GM18907 (cell line): ENCODE data around the gene SLC43A1.
A peak's percentile ranks its signal among the peaks of the same experiment; 100 is the strongest.
"Not testable (repeated sequence)": the region's sequence is repeated elsewhere in the genome, so short reads cannot be mapped to it uniquely, and the experiment has no call there.

Experiments used
- ATAC-seq: cut with Tn5 transposase; IDR thresholded peaks from one replicate; pipeline ENCODE4 v1.9.1; 2021; ENCODE audit warnings: mild to moderate bottlenecking, moderate library complexity; ENCODE audit not compliant: unreplicated experiment

SLC43A1 gene

DNA sequence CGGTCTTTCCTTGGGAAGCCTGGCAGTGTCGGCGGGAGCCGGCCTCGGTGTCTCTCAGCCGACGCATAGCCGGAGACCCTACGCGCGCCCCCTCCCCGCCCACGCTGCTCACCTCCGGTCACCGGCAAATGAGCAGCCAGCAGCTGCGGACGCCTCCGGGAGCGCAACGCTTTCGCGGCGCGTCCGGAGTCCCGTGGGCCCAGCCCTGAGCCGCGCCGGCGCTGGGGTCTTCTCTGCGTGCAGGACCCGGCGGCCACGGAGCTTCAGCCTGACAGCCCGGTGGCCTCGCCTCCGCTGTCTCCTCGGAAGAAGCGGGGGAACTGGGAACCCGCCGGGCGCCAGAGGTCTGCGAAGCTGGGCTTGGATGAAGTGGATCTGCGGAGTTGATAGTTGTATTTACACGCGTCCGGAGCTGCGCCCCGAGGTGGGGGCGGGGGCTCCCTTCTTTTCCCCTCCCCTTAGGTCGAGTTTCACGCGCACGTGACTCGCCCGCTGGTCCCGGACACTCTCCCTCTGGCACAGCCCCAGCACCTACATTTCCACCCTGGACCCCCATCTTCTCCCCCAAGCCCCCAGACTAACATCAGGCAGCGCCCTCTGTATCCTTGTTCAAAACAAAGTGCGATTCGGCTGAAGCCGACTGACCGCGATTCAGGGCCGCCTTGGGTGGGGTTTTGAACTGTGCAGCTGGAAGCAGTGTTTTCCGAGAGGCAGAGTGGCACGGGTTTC is at the start of gene SLC43A1:
Gene SLC43A1, minus strand, starts transcription at position 371 of the 729 bp plus-strand sequence. CDS start 1,591 bp downstream, outside the sequence.
- ATAC-seq = peak; percentile 50

DNA sequence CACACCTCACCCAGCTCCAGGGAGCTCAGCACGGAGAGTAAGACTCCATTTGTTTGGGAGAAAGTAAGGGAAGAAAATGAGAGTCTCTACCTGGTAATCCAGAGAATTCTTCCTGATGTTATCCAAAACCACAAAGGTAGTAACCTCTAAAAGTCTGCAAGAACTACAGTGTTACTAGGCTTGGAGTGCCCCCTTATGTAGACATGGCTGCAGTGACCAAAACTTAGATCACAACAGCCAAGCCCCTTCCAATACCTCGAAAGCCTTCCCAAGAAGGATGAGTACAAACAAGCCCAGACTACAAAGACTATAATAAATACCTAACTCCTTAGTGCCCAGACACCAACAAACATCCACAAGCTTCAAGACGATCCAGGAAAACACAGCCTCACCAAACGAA is 47.1 kb upstream of the SLC43A1 start:
- no peak for ATAC-seq

DNA sequence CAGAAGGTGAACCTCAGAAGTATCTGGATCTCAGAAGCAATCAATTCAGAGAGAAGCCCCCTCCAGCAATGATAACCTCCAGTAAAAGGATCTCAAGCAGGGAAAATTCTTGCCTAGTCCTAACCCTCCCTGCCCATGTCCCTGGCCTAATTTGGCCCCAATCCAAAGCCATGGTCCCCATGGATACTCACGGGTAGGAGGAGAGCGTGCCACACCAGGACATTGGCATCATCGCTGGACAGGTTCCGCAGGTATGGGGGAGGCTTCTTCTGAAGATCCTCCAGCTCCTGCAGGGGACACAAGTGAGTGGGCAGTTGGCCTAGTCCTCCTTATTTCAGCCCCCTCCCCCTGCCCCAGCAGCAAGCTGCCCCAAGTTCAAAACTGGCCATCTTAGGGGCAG is 44.6 kb upstream of the SLC43A1 start:
- ATAC-seq = no peak

DNA sequence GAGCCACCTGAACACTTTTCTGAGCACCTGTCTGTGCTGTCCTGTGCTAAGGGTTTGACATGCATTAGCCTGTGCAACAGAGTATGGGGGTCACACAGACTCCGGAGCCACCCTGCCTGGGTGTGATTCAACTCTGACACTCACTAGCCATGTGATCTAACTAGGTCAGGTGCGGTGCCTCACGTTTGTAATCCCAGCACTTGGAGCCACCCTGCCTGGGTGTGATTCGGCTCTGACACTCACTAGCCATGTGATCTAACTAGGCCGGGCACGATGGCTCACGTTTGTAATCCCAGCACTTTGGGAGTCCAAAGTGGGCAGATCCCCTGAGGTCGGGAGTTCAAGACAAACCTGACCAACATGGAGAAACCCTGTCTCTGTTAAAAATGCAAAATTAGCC is 40.5 kb upstream of the SLC43A1 start:
- ATAC-seq = no peak

DNA sequence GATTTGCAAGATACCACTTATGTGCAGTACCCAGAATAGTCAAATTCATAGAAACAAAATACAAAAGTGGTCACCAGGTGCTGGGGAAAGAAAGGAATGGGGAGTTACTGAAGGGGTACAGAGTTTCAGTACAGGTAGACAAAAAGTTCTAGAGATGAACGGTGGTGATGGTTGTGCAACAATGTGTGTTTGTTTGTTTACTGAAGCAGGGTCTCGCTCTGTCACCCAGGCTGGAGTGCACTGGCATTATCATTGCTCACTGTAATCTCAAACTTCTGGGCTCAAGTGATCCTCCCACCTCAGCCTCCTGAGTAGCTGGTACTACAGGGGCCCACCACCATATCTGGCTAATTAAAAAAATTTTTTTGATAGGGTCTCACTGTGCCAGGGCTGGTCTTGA is 39.9 kb upstream of the SLC43A1 start:
- no peak for ATAC-seq

DNA sequence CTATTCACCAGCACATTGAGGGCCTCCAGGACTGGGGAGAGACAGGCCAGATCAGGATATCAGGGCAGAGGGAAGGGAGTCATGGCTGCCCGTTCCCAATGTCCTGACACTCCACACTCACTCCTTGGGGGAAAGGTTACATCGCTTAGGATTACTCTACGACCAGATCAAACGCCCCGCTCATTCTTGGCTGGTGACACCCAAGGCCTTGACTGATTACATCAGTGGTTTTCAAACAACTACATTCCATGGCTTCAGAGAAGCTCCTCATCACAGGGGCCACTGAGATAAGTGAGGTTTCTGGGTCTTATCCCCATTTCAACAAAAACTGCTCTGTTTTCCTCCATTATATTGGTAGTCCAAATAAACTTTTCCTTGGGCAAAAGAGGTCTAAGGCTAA is 37.0 kb upstream of the SLC43A1 start:
- no peak for ATAC-seq

DNA sequence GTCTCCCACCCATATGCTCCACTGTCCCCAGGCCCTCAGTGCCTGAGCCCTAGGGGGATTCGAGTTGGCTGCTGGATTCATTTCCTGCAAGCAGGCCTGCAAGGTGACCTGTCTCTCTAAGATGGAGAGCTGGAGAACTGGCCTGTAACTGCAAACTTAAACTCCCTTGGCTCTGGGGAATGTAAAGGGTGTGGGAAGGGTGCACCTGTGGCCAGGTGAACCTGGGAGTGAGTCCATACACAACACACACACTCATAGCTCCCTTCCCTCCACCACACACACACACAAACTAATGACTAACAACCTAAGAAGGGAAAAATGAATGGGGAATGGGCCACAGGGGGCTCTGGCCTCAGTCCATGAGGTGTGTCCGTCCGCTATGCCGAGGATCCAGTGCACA is 36.4 kb upstream of the SLC43A1 start:
- ATAC-seq = no peak

DNA sequence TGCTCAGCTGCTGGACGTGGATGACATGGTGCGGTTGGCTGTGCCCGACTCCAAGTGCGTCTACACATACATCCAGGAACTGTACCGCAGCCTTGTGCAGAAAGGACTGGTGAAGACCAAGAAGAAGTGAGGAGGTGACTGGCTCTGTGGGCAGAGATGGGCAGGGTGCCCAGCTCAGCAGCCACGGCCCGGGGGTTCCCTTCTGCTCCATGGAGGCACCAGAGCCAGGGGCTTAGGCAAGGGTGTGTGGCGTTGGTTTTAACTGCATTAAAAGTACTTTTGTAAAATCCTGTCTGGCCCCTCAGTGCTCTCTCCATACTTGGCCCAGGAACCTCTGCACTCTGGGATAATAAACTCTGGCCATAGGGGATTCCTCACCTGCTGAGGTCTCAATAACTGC is 34.5 kb upstream of the SLC43A1 start:
- no peak for ATAC-seq

DNA sequence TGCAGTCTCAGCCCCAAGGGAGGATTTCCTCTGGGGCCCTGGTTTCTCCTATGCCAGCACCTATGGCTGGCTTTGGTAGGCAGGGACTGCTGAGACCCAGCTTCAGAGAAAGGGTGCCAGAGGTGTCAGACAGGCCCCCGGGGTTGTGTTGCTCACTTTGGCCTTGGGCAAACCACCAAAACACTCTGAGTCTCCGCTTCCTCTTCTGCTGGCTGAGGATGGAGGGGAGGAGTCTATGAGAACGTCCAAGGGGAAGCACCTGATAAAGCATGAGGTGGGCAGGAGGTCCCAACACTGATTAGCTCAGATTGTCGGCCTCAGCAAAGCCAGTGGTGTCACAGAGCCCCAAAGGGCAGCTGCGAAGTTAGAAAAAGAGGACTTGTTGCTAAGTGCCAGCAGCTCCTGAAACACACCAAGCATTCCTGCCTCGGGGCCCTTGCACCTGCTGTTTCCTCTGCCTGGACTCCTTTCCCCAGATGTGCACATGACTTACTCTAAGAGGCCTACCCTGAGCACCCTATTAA is 32.4 kb upstream of the SLC43A1 start:
- peak; percentile 91 for ATAC-seq

DNA sequence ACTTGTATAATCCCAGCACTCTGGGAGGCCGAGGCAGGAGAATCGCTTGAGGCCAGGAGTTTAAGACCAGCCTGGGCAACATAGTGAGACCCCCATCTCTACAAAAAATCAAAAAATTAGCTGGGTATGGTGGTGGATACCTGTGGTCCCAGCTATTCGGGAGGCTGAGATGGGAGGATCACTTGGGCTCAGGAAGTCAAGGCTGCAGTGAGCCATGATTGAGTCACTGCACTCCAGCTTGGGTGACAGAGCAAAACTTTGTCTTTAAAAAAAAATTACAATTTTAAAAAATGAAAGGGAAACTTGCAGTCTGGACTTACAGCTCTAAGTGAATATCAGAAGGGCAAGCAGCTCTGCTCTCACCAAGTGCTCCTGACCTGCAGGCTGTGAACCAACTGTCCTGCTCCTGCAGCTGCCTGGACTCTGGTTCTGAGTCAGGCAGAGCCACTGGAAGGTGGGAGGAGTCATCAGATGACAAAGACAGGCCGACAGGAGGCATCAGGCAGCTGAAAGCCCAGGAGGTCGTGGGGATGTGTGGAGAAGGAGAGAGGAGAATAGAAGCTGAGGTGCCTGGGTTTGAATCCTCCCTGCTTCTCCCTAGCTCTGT is 31.5 kb upstream of the SLC43A1 start:
- peak; percentile 71 for ATAC-seq

DNA sequence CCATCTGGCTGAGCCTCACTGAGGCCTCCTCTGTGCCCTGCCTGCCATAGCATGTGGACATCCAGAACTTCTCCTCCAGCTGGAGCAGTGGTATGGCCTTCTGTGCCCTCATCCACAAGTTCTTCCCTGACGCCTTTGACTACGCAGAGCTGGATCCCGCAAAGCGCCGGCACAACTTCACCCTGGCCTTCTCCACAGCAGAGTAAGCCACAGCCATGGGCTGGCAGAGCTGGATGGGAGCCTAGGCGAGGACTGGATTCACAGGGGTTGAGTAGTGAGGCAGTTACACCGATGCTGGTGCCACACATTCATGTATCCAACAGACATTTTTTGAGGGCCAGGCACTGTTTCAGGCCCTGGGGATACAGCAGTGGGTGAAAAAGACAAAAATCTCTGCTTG is 30.9 kb upstream of the SLC43A1 start:
- no peak for ATAC-seq

DNA sequence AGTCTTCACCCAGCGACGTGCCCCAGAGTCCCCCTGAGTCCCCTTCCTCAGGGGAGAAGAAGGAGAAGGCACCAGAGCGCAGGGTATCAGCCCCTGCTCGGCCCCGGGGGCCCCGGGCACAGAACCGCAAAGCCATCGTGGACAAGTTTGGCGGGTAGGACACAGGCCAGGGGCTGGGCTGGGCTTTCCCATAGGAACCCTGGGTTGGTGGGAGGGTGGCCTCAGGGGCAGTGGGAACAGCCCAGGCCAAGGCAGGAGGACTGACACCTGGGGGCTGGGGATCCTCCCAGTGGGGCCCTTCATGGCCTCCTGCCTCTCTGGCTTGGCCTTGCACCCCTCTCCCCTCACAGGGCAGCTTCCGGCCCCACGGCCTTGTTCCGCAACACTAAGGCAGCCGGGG is 30.4 kb upstream of the SLC43A1 start:
- no peak for ATAC-seq

DNA sequence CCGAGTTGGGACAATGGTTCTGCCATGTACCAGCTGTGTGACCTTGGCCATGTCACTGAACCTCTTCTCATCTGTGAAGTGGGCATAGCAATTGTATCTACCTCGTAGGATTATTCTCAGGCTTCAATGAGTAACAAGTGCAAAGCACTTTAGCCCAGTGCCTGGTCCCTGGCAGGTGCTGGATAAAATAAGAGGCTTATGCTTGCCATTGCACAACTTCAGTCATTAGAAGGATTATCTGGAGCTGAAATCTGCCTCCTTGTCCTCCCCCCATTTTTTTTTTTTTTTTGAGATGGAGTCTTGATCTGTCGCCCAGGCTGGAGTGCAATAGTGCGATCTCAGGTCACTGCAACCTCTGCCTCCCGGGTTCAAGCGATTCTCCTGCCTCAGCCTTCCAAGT is 29.1 kb upstream of the SLC43A1 start:
- ATAC-seq = no peak

DNA sequence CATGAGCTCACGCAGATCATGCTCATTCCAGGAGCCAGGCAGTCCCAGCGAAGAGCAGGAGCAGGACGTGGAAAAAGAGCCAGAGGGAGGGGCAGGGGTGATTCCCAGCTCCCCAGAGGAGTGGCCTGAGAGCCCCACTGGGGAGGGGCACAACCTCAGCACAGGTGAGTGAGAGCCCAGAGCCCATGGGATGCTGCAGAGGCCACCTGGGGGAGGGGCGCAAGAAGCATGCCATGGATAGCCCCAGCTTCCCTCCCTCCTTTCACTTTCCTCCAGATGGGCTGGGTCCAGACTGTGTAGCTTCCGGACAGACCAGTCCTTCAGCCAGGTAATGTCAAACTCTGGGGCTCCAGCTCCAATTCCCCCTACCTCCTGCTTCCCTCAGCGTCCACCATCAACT is 28.1 kb upstream of the SLC43A1 start:
- no peak for ATAC-seq

DNA sequence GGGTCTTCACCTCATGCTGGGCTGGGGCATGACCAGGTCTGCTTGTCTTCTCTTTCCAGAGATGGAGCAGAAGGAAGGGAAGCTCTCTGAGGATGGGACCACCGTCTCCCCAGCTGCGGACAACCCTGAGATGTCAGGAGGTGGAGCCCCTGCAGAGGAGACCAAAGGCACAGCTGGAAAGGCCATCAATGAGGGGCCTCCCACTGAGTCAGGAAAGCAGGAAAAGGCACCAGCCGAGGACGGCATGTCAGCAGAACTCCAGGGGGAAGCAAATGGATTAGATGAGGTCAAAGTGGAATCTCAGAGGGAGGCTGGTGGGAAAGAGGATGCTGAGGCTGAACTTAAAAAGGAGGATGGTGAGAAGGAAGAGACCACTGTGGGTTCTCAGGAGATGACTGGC is 27.1 kb upstream of the SLC43A1 start:
- ATAC-seq = no peak

DNA sequence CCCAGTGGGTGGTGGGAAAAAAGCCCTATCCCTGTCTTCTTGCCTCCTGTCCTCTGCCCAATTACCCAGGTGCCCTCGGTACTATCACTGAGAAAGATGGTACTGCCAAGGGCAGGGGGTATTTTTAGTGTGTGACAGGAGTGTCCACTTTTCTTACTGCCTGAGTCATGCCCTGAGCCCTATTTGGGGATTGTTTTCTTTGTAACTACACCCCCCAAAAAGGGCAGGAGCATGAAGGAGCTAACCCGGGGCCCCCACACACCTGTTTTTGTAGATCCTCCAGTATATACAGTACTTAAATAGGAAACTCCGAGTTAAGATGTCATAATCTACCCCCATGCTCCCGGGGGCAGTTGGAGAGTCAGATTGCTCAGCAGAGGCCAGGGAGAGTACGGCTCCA is 25.7 kb upstream of the SLC43A1 start:
- ATAC-seq = no peak

DNA sequence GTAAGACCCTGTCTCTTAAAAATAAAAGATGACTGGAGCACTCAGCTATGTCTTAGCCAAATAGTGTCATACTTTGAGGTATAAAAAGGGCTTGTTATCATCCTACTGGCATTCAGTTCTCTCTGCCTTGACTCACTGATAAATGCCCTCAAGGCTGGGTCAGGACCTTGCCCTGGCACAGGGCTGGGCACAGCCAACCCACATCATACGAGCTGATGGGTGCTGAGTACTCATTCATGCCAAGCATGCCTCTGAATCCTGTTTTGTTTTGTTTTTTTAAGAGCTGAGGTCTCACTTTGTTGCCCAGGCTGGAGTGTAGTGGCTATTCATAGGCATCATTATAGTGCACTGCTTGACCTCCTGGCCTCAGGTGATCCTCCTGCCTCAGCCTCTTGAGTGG is 23.8 kb upstream of the SLC43A1 start:
- no peak for ATAC-seq

DNA sequence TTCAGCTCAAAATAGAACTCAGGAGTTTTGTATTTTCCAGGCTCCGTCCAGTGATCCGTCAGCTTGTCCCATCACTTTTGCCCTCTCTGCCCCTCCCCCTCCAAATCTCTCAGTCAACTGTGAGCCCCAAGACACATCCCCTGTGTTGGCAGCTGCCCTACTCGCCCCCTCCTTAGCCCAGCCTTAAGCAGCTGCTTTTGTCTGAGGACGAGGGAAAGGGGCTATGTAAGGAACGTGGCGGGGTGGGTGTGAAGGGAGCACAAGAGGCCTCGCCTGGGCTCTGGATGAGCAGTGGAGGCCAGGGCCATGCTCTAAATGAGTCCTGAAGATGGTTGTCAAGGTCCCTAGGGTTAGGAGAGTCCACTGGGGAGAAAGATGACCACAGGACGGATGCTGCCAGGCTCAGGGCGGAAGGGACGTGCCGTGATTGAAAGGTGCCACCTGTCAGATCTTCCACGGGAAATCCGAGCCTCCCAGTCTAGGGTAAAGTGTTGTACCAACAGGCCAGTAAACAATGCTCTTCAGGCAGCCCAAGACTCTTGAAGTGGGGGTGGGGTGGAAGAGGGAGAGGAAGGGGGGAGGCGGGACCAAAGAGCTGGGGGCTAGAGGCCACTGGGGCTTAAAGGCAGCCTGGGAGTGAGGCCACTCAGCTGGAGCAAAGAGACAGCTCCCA is 21.6 kb upstream of the SLC43A1 start, which contains the start of gene SMTNL1:
Gene SMTNL1, plus strand, starts transcription at position 649 of the 673 bp plus-strand sequence. CDS start 5,048 bp downstream, outside the sequence.
- ATAC-seq = no peak

DNA sequence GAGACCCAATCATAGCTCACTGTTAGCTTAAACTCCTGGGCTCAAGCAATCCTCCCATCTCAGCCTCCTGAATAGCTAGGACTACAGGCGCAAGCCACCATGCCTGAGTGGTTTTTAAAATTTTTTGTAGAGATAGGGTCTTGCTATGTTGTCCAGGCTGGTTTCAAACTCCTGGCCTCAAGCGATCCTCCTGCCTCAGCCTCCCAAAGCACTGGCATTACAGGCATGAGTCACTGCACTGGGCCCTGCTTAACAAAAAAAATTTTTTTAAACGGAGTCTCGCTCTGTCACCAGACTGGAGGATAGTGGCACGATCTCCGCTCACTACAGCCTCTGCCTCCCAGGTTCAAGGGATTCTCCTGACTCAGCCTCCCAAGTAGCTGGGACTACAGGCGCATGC is 18.9 kb upstream of the SLC43A1 start:
- not testable (repeated sequence) for ATAC-seq

DNA sequence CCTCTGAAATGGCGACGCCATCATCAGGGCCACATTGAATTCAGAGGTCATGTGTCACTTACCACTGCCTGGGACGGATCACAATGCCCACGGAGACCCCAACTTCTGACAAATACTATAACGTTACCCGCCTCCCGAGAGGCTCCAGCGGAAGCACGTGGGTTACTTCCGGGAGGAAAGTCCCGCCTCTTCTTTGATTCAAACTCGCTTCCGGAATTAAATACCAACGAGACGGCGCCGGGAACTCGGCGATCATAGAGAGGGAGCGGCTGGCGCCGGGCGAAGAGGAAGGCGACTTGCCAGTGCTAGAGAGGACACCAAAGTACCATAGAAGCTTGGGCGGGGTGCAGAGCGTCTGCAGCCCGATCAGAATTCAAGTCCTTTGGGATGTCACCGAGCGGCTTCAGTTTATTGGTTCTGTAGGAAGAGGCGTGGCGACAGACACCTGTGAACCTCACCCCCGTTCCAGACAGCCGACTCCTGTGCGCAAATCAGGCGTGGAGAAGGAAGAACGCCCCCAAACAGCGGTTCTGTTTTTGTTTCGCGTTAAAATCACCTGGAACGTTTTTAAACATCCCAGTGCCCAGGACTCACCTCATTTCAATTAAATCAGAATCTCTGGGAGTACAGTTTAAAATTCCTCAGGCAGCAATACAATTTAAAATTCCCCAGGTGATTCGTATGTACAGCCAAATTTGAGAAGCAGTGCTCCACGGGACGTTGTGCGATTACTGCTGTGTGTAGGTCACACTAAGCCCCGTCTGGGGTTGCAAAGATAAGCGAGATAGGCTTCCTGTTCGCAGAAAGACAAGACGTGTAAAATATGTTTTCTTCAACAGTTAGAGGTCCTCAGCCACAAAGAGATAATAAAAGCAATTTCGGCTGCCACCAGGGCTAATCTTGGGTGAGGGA is 15.3 kb upstream of the SLC43A1 start, which contains the start of gene TIMM10:
Gene TIMM10, minus strand, starts transcription at position 159 of the 912 bp plus-strand sequence. CDS start 565 bp downstream, outside the sequence.
- peak; percentile 99 for ATAC-seq

DNA sequence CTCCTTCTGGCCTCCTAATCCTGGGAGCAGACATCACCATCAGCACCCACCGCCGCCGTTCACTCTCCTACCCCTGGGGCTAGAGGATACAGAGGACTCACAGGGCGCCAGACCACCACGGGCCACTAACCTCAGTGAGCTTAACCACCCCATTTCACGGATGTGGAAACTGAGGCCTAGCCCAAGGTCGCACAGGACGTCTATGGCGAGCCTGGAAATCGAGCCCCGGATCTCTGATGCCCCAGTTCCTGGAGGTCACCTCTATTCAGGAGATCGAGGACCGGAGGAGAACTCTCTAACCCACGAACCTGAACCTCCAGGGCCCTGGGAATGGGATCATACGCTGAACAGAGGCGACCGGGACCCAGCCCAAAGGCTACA is 14.7 kb upstream of the SLC43A1 start:
- ATAC-seq = peak; percentile 20
